Measurements from ENCODE around the gene BFSP2.
"Not testable (repeated sequence)": the region's sequence is repeated elsewhere in the genome, so short reads cannot be mapped to it uniquely, and the experiment has no call there.

Gene BFSP2

DNA sequence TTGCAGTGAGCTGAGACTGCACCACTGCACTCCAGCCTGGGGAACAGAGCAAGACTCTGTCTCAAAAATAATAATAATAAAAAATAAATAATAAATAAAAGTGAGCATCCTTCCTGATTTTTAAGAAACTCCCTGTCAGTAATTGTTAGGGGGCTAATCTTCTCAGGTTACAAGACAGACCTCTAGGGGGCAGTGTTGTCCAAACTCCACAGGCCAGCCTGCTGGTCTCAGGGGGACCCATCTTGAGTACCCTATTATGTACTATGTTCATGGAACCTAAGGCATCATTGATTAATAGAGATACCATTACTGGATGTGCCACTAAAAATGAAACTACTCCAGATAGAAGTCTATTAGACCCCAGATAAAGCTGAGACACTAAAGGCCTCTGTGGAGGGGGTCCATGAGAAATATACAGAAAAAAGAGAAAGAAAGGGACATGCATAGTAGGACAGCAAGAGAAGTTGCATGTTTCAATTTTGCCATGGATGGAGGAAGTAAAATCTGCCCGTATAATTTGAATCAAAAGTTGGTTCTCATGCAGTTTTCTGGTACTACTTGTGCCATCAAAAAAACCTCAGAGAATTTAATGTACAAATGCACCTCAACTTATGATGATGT, 88.2 kb downstream of the BFSP2 start:
- no peak for DNase-seq

DNA sequence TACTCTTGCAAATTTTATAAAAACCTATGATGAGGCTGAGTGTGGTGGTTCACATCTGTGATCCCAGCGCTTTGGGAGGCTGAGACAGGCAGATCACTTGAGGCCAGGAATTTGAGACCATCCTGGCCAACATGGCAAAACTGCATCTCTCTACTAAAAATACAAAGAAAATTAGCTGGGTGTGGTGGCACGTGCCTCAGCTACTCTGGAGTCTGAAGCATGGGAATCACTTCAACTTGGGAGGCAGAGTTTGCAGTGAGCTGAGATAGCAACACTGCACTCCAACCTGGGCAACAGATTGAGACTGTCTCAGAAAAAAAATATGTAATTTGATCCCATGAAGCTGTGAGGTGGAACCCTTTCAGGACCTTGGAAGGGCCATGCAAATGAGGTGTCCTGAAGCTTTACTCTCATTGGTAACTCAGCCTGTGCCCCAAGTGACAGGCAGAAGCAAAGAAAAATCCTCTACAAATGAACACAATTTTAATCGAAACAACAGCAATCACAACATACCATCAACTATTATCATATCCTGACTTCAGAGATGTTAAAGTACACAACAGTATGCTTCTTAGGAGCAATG, 89.0 kb downstream of the BFSP2 start:
- no peak for DNase-seq

DNA sequence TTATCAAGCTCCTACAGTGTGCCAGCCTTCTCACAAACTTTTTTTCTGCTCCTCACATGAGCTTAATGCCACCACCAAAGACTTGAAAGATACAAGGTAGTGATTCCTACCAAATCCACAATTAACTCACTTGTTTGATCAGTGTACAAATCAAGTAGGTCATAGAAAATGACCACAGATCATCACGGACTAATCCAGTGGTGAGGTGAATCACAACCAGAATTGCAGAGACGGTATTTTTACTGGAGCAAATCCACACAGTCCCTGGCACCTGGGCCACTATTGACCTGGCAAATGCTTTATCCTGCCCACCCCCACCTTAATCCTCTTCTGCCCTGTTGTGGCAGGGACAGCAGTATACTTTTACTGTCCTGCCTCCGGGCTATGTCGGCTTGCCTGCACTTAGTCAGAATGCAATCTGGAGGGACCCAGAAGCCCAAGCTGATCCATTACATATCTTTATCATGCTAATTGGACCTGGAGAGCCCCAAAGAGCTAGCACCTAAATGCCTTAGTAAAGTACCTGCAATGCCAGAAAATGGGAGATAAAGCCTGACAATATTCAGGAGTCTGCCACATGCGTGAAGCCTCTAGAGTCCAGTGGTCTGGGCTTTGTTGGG, 89.7 kb downstream of the BFSP2 start:
- DNase-seq: no peak

DNA sequence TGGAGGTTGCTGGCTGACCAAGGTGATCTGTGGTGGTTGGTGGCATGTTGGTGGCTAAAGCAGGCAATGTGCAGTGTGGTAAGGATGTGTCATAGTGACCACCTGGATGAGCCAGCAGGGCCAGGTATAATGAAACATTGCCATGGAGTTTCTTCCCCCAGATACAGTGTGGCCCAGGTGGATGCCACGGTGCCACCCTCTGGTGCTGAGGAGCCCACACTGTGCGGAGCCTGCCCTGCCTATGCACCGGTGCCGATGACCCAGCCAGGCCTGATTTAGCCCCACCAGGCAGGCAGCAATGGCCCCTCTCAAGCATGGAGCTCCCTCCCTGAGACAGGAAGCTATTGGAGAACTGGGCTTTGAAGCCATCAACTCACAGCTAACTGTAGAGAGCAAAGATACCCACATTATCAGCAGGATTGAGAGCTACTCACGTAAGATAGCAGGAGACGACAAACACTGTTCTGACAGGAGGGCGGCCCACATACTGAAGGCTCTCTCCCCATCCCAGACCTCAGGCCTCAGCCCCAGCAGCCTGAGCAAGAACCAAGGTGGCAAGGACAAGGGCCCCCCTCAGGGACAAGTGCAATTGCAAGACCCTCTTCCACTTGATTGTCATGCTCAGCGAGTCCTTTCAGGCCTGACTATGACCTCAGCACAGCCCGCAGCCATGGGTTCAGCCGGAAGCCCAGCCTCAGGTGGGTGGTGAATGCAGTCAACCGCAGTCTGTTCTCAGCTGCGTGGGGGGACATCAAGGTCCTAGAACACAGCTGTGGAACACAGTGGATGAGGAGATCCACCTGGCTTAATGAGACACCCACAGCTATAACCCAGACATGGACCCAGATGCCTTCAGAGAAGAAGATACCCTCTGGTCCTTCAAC, 90.9 kb downstream of the BFSP2 start:
- DNase-seq: no peak

DNA sequence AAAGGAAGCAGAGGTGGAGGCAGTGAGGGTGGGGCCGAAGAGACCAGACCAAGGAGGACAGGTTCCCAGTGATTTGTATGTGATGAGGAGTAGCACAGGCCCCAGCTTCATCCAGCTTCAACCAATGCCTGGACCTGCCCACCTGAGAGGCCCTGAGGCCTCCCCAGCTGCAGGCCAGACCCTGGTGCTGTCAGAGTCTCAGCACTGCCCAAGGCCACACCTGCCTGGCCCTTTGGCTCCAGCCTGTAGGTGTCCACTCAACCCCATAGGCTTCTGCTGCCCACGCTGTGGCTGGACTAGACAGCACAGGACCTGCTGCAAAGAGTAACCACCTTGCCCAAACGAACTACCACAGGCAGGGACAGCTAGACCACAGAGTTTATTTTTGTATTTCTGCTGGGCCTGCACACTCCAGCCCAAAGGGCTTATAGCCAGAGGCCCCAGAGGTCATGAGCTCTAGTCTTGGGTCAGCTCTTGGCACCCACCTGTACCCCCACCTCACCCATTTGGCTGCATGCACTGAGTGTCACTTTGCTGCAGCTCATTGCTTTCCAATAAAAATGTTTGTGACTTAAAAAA, 91.7 kb downstream of the BFSP2 start:
- no peak for DNase-seq

DNA sequence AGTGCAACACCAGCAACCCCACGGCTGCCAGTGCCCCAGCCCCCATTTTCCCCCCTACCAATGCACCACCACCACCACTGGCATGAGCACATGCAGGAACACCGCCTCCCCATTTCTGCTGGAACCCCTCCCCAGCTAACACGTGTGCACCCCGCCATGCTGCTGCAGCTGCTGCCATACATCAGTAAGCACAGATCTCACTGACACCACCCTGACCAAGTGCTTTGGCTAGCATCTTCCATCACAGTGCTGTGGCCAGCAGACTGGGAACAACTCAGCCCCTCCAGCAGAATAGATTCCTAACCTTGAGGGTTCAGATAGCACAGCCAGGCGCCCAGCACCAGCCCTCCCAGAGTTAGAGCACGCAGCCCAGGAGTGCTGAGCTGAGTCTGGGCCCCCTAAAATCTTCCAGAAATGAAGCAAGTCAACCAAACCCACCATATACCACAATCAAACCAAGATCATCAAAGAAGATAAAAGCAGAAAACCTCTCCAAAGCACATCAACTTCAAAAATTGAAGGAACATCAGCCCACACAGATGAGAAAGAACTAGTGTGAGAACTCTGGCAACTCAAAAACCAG, 92.4 kb downstream of the BFSP2 start:
- DNase-seq: no peak

DNA sequence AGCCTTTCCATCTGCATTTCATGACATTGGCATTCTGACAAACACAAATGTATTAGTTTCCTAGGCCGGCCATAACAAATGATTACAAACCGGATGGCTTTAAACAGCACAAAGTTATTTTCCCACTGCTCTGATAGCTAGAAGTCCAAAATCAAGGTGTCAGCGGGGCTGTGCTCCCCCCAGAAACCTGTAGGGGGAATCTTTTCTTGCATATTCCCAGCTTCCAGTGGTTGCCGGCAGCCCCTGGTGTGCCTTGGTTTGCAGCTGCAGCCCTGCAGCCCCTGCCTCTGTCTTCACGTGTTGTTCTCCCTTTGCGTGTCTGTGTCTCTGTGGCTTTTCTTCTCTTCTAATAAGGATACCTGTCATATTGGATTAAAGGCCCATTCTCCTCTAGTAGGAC, 94.6 kb downstream of the BFSP2 start:
- no peak for DNase-seq

DNA sequence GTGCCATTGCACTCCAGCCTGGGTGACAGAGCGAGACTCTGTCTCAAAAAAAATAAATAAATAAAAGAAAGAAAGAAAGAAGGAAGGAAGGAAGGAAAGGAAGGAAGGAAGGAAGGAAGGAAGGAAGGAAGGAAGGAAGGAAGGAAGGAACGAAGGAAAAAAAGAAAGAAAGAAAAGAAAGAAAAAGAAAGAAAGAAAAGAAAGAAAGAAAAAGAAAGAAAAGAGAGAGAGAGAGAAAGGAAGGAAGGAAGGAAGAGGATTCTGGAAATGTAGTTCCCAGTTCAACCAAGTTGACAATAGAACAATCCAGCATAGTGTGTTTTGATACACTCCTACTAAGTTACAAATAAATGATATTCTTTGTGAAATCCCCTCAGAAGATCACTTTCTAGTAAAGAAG, 102.7 kb downstream of the BFSP2 start:
- not testable (repeated sequence) for DNase-seq

DNA sequence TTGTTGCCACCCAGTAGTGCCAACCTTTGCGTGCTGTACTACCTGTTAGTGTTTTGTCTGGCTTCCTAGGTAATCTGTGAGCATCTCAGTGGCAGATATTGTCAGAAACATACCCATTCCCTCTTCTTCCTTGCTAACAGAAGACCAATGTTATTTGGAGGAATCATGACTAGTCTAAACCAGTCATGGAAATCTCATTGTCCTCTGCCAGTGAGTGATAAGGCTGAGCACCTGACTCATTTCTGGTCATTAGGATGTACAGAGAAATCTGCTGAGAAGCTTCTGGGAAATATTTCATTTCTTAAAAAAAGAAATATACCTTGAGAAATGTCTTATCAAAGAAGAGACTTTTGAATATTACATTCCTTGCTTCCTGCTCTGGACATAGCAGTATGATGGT, 103.6 kb downstream of the BFSP2 start:
- no peak for DNase-seq

DNA sequence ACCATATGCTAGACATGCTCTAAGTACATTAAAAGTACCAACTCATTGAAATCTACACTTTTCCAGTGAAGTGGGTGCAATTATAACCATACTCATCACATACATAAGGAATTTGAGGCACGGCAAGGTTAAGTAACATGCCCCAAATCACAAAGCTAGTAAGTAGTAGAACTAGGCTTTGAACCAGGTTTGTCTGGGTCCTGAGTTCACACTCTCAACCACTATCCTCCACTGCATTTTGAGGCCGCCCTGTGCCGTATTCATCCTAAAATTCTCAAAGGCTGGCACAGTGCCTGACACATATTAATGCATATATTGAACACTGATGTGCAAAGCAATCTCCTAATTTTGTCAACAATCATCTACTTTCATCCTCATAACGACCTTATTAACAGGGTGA, 104.9 kb downstream of the BFSP2 start:
- DNase-seq: no peak

DNA sequence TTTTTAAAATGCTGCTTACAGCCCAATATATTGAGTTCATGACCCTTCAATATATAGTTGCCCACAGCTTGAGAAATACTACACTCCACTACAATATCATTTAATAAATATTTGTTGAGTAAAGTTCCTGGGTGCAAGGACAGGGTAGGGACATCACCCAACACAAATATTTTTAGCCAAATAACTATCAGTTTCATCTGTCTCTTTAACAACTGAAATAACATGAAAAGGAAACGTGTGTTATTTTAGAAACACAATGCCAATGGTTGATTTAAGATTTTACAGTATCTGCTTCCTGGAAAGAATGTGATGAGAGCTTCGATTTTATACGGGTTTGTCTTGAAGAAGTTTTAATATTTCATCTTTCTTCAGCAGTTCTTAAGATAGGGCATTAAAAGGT, 106.0 kb downstream of the BFSP2 start:
- DNase-seq: no peak

DNA sequence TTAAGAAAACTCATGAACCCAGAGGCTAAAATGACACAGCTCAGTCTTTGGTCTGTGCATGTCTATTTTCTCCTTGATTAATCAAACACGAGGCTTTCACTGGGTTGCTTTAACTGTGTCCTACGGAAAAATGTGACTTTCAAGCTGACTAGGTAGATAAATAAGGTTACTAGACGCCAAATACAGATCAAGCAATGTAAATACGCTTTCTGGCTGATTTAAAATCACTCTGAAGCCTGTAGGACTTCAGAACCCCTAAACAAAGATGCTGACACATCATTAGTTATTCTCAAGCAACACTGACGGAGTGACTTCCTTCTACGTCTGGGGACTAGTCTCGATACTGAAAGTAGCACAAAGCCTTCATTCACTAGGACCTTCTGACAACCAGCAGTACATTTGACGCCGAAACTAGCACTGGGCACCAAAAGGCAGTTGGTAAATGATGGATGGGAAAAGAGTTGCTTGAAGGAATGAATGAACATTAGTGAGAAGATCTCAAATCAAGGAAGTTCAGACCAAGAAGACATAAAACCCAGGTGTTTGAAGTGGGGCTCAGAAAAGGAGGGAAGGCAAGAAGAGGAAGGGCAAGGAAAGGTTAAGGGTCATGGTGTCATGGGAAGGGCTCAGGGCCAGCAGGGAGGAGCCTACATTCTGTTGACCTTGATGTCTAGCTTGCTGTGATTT, 106.5 kb downstream of the BFSP2 start:
- DNase-seq: no peak

DNA sequence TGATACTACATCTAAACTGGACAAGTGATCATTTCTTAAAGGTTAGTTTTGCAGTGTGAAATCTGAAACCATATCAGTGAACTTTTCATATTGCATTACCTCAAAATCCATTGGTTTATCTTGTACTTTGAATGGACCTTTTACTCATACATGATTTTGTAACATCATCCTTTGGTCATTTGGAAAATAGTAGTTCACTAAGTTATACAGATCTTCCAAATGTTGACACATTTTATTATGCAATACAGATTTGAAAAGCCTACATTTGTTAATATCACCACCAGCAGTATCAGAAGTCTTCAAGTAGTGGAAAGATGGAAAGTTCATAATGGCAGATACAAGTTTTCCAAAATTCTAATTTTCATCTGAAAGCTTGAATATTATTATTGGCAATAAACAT, 109.6 kb downstream of the BFSP2 start:
- DNase-seq: no peak

DNA sequence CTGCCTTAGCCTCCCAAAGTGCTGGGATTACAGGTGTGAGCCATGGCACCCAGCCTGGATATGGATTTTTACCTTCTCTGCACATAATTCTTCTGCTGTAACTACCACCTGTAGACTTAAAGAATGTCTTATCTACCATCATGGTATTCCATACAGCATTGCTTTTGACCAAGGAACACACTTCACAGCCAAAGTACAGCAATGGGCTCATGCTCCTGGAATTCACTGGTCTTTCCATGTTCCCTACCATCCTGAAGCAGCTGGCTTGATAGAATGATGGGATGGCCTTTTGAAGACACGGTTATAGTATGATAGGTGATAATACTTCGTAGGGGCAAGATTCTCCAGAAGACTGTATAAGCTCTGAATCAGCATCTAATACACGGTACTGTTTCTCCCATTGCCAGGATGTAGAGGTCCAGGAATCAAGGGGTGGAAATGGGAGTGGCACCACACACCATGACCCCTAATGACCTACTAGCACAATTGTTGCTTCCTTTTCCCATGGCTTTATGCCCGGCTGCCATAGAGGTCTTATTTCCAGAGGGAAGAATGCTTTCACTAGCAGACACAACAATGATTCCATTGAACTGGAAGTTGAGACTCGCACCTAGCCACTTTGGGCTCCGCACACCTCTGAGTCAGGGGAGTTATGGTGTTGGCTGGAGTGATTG, 112.7 kb downstream of the BFSP2 start:
- no peak for DNase-seq

DNA sequence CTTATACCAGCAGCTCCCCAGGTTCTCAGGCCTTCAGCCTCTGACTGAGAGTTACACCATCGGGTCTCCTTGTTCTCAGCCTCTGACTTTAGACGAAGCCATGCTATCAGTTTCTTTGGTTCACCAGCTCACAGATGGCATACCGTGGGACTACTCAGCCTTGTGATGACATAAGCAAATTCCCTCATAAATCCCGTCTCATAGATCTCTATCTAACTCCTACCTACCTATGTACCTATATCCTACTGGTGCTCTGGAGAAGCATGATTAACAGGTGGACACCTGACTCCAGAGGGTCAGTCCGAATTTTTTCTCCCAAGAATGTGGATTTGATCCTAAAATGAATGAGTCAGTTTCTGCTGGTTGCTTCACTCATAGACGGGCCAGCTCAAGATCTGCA, 114.6 kb downstream of the BFSP2 start:
- DNase-seq: no peak

DNA sequence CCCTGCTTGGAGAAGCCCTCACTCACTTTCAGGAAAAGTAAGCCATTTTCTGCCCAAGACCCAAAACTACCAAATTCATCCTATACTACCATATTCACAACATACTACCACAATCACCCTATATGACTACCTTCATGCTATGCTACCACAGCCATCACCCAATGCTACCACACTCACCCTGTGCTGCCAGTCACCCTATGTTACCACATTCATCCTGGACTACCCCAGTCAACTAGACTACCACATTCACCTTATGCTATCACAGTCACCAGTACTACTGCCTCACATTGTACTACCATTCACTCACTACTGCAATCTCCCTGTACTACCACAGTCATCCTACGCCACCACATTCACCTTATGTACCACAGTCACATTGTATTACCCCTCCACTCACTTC, 115.3 kb downstream of the BFSP2 start:
- no peak for DNase-seq

DNA sequence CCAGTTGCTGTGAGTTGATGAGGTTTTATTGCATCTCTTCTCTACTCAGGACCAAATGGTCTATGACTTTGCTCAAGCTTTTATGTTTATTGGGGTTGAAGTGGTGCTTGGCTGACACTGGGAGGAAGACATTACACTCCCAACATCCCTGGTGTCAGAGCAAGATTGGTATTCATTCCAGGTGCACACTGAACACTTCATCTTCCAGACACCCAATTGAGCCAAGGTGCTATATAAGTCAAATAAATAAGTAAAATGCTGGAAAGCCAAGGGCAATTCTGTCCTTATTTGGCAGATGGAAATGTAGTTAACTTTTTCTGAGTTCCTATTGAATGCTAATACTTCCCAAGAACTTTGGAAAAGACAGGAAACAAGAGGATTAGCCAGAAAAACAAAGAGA, 120.4 kb downstream of the BFSP2 start:
- no peak for DNase-seq

DNA sequence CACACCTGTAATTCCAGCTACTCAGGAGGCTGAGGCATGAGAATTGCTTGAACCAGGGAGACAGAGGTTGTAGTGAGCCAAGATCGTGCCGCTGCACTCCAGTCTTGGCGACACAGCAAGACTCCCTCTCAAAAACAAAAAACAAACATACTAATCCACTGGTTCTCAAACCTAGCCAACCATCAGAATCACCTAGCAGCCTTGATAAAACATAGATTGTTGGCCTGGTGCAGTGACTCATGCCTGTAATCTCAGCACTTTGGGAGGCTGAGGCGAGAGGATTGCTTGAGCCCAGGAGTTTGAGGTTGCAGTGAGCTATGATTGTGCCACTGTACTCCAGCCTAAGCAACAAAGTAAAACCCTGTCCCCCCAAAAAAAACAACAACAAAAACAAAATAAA, 121.1 kb downstream of the BFSP2 start:
- DNase-seq: not testable (repeated sequence)

DNA sequence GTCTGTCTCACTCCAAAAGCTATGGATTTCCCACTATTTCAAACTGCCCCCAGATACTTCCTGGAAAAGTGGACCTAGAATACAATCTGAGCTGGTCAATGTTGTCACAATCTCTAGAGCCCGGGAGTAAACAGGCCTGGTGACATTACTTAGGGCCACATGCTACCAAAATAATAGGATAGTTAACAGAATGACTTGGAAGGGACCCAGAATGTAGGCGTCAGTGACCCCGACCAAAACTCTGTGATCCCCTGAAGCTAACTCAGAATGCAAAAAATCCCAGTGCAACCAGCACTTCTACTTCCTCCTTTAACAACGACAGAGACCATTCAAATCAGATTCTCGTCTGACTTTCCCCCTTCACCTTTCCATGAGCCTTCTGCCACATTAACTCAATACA, 122.1 kb downstream of the BFSP2 start:
- no peak for DNase-seq

DNA sequence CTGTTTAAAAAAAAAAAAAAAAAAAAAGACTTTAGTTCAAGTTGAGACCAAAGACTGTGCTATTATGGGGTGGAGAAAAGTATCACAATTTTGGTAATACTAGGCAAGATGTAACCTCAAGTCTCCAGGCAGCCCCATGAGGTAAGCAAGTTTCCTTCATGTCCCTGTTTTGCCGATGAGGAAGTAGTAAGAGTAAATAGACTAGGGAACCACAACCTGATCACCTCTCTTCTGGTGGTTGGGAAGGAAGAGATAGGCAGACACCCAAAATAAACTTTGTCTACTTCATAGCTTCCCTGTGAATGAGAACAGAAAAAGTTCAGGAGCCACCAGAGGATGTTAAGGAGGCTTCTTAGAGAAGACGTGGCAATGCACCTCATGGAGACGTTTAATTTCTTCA, 123.9 kb downstream of the BFSP2 start:
- not testable (repeated sequence) for DNase-seq

Measured in NCI-H1694 treated with DMSO at 0.1 percent for 48 hours (cell line).